ENCODE data around the gene DIP2C. TPM values are rescaled to one million over a fixed set of nuclear protein-coding genes. Genes with fewer than 3 reads are reported as not detected.

The DIP2C gene
- total RNA-seq, 6 experiments from 2014 or later, result 23.2 to 28.9 (median 26.3) TPM

GRCh38 chr10:477620-478019 lies 211.8 kb downstream of the DIP2C start:
- no peak for DNase-seq
- TF ChIP-seq, protein P1, sequence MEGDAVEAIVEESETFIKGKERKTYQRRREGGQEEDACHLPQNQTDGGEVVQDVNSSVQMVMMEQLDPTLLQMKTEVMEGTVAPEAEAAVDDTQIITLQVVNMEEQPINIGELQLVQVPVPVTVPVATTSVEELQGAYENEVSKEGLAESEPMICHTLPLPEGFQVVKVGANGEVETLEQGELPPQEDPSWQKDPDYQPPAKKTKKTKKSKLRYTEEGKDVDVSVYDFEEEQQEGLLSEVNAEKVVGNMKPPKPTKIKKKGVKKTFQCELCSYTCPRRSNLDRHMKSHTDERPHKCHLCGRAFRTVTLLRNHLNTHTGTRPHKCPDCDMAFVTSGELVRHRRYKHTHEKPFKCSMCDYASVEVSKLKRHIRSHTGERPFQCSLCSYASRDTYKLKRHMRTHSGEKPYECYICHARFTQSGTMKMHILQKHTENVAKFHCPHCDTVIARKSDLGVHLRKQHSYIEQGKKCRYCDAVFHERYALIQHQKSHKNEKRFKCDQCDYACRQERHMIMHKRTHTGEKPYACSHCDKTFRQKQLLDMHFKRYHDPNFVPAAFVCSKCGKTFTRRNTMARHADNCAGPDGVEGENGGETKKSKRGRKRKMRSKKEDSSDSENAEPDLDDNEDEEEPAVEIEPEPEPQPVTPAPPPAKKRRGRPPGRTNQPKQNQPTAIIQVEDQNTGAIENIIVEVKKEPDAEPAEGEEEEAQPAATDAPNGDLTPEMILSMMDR (IDR thresholded peaks at IDR 0.05), result no peak
- Mint-ChIP-seq H3K27ac (peak overlapping the region; percentile 56; the same call in 1 of the 2 replicates), H3K4me3 (no peak overlapping the region), H3K27me3 (ENCODE audit: insufficient read depth) (peaks cover 7% of the 10 kb centered on the region), H3K4me1 (ENCODE audit: low read depth) (peaks cover 11% of the 10 kb centered on the region; the same call in 1 of the 2 replicates), H3K9me3 (peaks cover 25% of the 10 kb centered on the region), H3K36me3 (ENCODE audit: low read depth) (peaks cover 42% of the 10 kb centered on the region)

GRCh38 chr10:476455-476780 lies 213.1 kb downstream of the DIP2C start:
- TF ChIP-seq, protein P1 (IDR thresholded peaks at IDR 0.05), result no peak
- Mint-ChIP-seq H3K9me3 (peaks cover 25% of the 10 kb centered on the region), H3K4me1 (ENCODE audit: low read depth) (peaks cover 11% of the 10 kb centered on the region; the same call in 1 of the 2 replicates), H3K36me3 (ENCODE audit: low read depth) (peaks cover 42% of the 10 kb centered on the region), H3K27ac (no peak overlapping the region), H3K27me3 (ENCODE audit: insufficient read depth) (peaks cover 7% of the 10 kb centered on the region), H3K4me3 (no peak overlapping the region)
- DNase-seq, result no peak

- no peak for DNase-seq
- Mint-ChIP-seq H3K27me3 (ENCODE audit: insufficient read depth) (peaks cover 7% of the 10 kb centered on the region), H3K9me3 (peaks cover 25% of the 10 kb centered on the region), H3K4me3 (no peak overlapping the region), H3K36me3 (ENCODE audit: low read depth) (peaks cover 39% of the 10 kb centered on the region), H3K4me1 (ENCODE audit: low read depth) (peaks cover 11% of the 10 kb centered on the region; the same call in 1 of the 2 replicates), H3K27ac (no peak overlapping the region)
- TF ChIP-seq, protein P1 (IDR thresholded peaks at IDR 0.05), result no peak
These were observed 213.6 kb downstream of the DIP2C start for GRCh38 chr10:475709-476454.

GRCh38 chr10:474946-475345 lies 214.5 kb downstream of the DIP2C start:
- TF ChIP-seq, protein P1 (IDR thresholded peaks at IDR 0.05), result no peak
- Mint-ChIP-seq H3K27me3 (ENCODE audit: insufficient read depth) (peaks cover 7% of the 10 kb centered on the region), H3K36me3 (ENCODE audit: low read depth) (peaks cover 46% of the 10 kb centered on the region), H3K9me3 (peaks cover 25% of the 10 kb centered on the region), H3K27ac (no peak overlapping the region), H3K4me1 (ENCODE audit: low read depth) (peaks cover 11% of the 10 kb centered on the region; the same call in 1 of the 2 replicates), H3K4me3 (no peak overlapping the region)
- DNase-seq, result no peak

DNA sequence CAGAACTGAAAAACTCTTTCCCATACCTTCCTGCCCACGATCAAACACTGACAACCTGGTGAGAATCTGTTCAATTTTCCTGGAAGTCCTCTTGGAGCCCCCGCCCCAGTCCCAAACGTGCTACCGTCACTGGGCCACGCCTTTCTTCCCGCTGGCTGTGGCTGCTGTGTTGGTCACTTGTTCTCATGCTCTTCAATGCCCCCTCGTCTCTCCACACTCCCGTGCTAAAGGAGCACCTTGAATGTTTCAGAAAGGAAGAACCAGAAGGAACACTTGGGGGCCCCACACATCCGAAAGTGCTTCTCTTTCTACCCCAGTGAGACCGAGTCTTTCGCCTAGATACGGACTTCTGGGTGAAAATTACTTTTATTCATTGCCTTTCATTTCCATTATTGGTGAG lies 215.1 kb downstream of the DIP2C start:
- TF ChIP-seq, protein P1 (IDR thresholded peaks at IDR 0.05), result no peak
- peaks cover 11% of the 10 kb centered on the region; the same call in 1 of the 2 replicates for H3K4me1 Mint-ChIP-seq (ENCODE audit: low read depth)
- H3K4me3 Mint-ChIP-seq, result no peak overlapping the region
- peak overlapping the region; percentile 29; the same call in 1 of the 2 replicates for H3K27ac Mint-ChIP-seq
- H3K36me3 Mint-ChIP-seq (ENCODE audit: low read depth), result peaks cover 50% of the 10 kb centered on the region
- H3K9me3 Mint-ChIP-seq, result peaks cover 25% of the 10 kb centered on the region
- peaks cover 7% of the 10 kb centered on the region for H3K27me3 Mint-ChIP-seq (ENCODE audit: insufficient read depth)
- DNase-seq, result no peak

Measured in HFFc6 (cell line).